ENCODE results near the gene VWA8. TPM values are rescaled to one million over a fixed set of nuclear protein-coding genes. Genes with fewer than 3 reads are reported as not detected.
"Not testable (repeated sequence)": the region's sequence is repeated elsewhere in the genome, so short reads cannot be mapped to it uniquely, and the experiment has no call there.

The VWA8 gene
- total RNA-seq, 2 experiments from 2014 or later: 21.7 to 26.2 TPM

GRCh38 chr13:41823476-41823875 lies 137.4 kb downstream of the VWA8 start:
- Mint-ChIP-seq H3K9me3 (ENCODE audit: low read depth) (no peaks in the 10 kb centered on the region), H3K27me3 (no peaks in the 10 kb centered on the region)
- DNase-seq: no peak

GRCh38 chr13:41822560-41822959 lies 138.3 kb downstream of the VWA8 start:
- no peak for ATAC-seq
- no peak overlapping the region for H3K4me3 Mint-ChIP-seq
- POLR2A ChIA-PET: no interaction called here
- H3K27me3 Mint-ChIP-seq: no peaks in the 10 kb centered on the region
- H3K9me3 Mint-ChIP-seq (ENCODE audit: low read depth): no peaks in the 10 kb centered on the region
- peaks cover 31% of the 10 kb centered on the region for H3K36me3 Mint-ChIP-seq (ENCODE audit: low read depth)
- H3K4me1 Mint-ChIP-seq: no peaks in the 10 kb centered on the region
- CTCF ChIA-PET: interaction anchor here (0.5 to 0.7 kb wide), 2 partner anchors 16 to 795 kb away, joined by 3 read pairs; no protein-coding TSS in a partner anchor
- H3K27ac Mint-ChIP-seq: no peak overlapping the region
- no peak for DNase-seq
- intact Hi-C loops (cut with DNase I, micrococcal nuclease): no loop called here

More at GRCh38 chr13:41823476-41823875, 137.4 kb downstream of the VWA8 start:
- ChIA-PET CTCF (interaction anchor here (0.6 kb wide), 1 partner anchor 447 kb away, joined by 3 read pairs; no protein-coding TSS in a partner anchor), POLR2A (no interaction called here)
- intact Hi-C loops (cut with DNase I, micrococcal nuclease): no loop called here
- ATAC-seq: no peak
- Mint-ChIP-seq H3K27ac (no peak overlapping the region), H3K4me1 (no peaks in the 10 kb centered on the region), H3K36me3 (ENCODE audit: low read depth) (peaks cover 29% of the 10 kb centered on the region), H3K4me3 (no peak overlapping the region)

GRCh38 chr13:41821238-41821594 lies 139.7 kb downstream of the VWA8 start:
- intact Hi-C loops (cut with DNase I, micrococcal nuclease): no loop called here
- CTCF ChIA-PET: interaction anchor here (0.5 to 1.1 kb wide), 2 partner anchors 146 to 310 kb away, joined by 3 read pairs; no protein-coding TSS in a partner anchor

GRCh38 chr13:41820581-41821237 lies 140.2 kb downstream of the VWA8 start:
- ATAC-seq (no peak), DNase-seq (no peak)
- ChIA-PET CTCF (interaction anchor here (0.5 to 1.1 kb wide), 2 partner anchors 146 to 311 kb away, joined by 3 read pairs; no protein-coding TSS in a partner anchor), POLR2A (no interaction called here)
- Mint-ChIP-seq H3K27me3 (no peaks in the 10 kb centered on the region), H3K4me1 (no peaks in the 10 kb centered on the region), H3K27ac (no peak overlapping the region), H3K9me3 (ENCODE audit: low read depth) (no peaks in the 10 kb centered on the region), H3K36me3 (ENCODE audit: low read depth) (peaks cover 38% of the 10 kb centered on the region), H3K4me3 (no peak overlapping the region)
- intact Hi-C loops (cut with DNase I, micrococcal nuclease): no loop called here

More at GRCh38 chr13:41821238-41821594, 139.7 kb downstream of the VWA8 start:
- no peak overlapping the region for H3K27ac Mint-ChIP-seq
- H3K36me3 Mint-ChIP-seq (ENCODE audit: low read depth): peaks cover 33% of the 10 kb centered on the region
- H3K4me3 Mint-ChIP-seq: no peak overlapping the region
- DNase-seq (no peak), ATAC-seq (no peak)
- no peaks in the 10 kb centered on the region for H3K27me3 Mint-ChIP-seq
- POLR2A ChIA-PET: no interaction called here
- no peaks in the 10 kb centered on the region for H3K4me1 Mint-ChIP-seq
- H3K9me3 Mint-ChIP-seq (ENCODE audit: low read depth): no peaks in the 10 kb centered on the region

GRCh38 chr13:41816057-41816456 lies 144.9 kb downstream of the VWA8 start:
- H3K4me3 Mint-ChIP-seq: no peak overlapping the region
- no peak for DNase-seq
- no peaks in the 10 kb centered on the region for H3K27me3 Mint-ChIP-seq
- POLR2A ChIA-PET: no interaction called here
- no peaks in the 10 kb centered on the region for H3K9me3 Mint-ChIP-seq (ENCODE audit: low read depth)
- CTCF ChIA-PET: interaction anchor here (1.6 kb wide), 1 partner anchor 10 kb away, joined by 5 read pairs; no protein-coding TSS in a partner anchor
- H3K27ac Mint-ChIP-seq: no peak overlapping the region
- intact Hi-C loops (cut with DNase I, micrococcal nuclease): no loop called here
- peaks cover 42% of the 10 kb centered on the region for H3K36me3 Mint-ChIP-seq (ENCODE audit: low read depth)
- peaks cover 7% of the 10 kb centered on the region for H3K4me1 Mint-ChIP-seq
- no peak for ATAC-seq

GRCh38 chr13:41813426-41813825 lies 147.5 kb downstream of the VWA8 start:
- DNase-seq (no peak), ATAC-seq (no peak)
- Mint-ChIP-seq H3K4me3 (no peak overlapping the region), H3K9me3 (ENCODE audit: low read depth) (no peaks in the 10 kb centered on the region), H3K27me3 (no peaks in the 10 kb centered on the region), H3K36me3 (ENCODE audit: low read depth) (peaks cover 42% of the 10 kb centered on the region), H3K27ac (no peak overlapping the region), H3K4me1 (peaks cover 7% of the 10 kb centered on the region)
- intact Hi-C loops (cut with DNase I, micrococcal nuclease): no loop called here
- ChIA-PET CTCF (interaction anchor here (1.6 to 2.6 kb wide), 2 partner anchors 80 to 145 kb away, joined by 3 to 10 read pairs; no protein-coding TSS in a partner anchor), POLR2A (no interaction called here)

GRCh38 chr13:41812851-41813250 lies 148.1 kb downstream of the VWA8 start:
- intact Hi-C loops (cut with DNase I, micrococcal nuclease): no loop called here
- POLR2A ChIA-PET: no interaction called here
- H3K27me3 Mint-ChIP-seq: no peaks in the 10 kb centered on the region
- no peak for DNase-seq
- ATAC-seq: peak; percentile 19
- H3K4me3 Mint-ChIP-seq: no peak overlapping the region
- no peak overlapping the region for H3K27ac Mint-ChIP-seq
- peaks cover 45% of the 10 kb centered on the region for H3K36me3 Mint-ChIP-seq (ENCODE audit: low read depth)
- H3K9me3 Mint-ChIP-seq (ENCODE audit: low read depth): no peaks in the 10 kb centered on the region
- peaks cover 7% of the 10 kb centered on the region for H3K4me1 Mint-ChIP-seq
- CTCF ChIA-PET: interaction anchor here (1.6 to 2.6 kb wide), 2 partner anchors 80 to 145 kb away, joined by 3 to 10 read pairs; no protein-coding TSS in a partner anchor

GRCh38 chr13:41812237-41812636 lies 148.7 kb downstream of the VWA8 start:
- H3K27ac Mint-ChIP-seq: no peak overlapping the region

GRCh38 chr13:41811588-41812021 lies 149.3 kb downstream of the VWA8 start:
- intact Hi-C loops (cut with DNase I, micrococcal nuclease): no loop called here
- DNase-seq (no peak), ATAC-seq (no peak)
- ChIA-PET POLR2A (no interaction called here), CTCF (no interaction called here)
- H3K9me3 Mint-ChIP-seq (ENCODE audit: low read depth): no peaks in the 10 kb centered on the region
- peaks cover 52% of the 10 kb centered on the region for H3K36me3 Mint-ChIP-seq (ENCODE audit: low read depth)
- peaks cover 7% of the 10 kb centered on the region for H3K4me1 Mint-ChIP-seq
- H3K4me3 Mint-ChIP-seq: no peak overlapping the region
- no peaks in the 10 kb centered on the region for H3K27me3 Mint-ChIP-seq
- H3K27ac Mint-ChIP-seq: no peak overlapping the region

More at GRCh38 chr13:41812237-41812636, 148.7 kb downstream of the VWA8 start:
- ATAC-seq: no peak
- ChIA-PET POLR2A (no interaction called here), CTCF (interaction anchor here (1.6 kb wide), 1 partner anchor 79 kb away, joined by 3 read pairs; no protein-coding TSS in a partner anchor)
- Mint-ChIP-seq H3K27me3 (no peaks in the 10 kb centered on the region), H3K9me3 (ENCODE audit: low read depth) (no peaks in the 10 kb centered on the region), H3K36me3 (ENCODE audit: low read depth) (peaks cover 46% of the 10 kb centered on the region), H3K4me3 (no peak overlapping the region), H3K4me1 (peaks cover 7% of the 10 kb centered on the region)
- no peak for DNase-seq
- intact Hi-C loops (cut with DNase I, micrococcal nuclease): no loop called here

GRCh38 chr13:41809962-41810361 lies 150.9 kb downstream of the VWA8 start:
- peaks cover 7% of the 10 kb centered on the region for H3K4me1 Mint-ChIP-seq
- CTCF ChIA-PET: no interaction called here
- H3K36me3 Mint-ChIP-seq (ENCODE audit: low read depth): peaks cover 52% of the 10 kb centered on the region
- POLR2A ChIA-PET: no interaction called here
- no peak overlapping the region for H3K4me3 Mint-ChIP-seq
- no peak for ATAC-seq
- intact Hi-C loops (cut with DNase I, micrococcal nuclease): no loop called here
- no peak overlapping the region for H3K27ac Mint-ChIP-seq
- DNase-seq: no peak
- peaks cover 3% of the 10 kb centered on the region for H3K9me3 Mint-ChIP-seq (ENCODE audit: low read depth)
- no peaks in the 10 kb centered on the region for H3K27me3 Mint-ChIP-seq

- Mint-ChIP-seq H3K36me3 (ENCODE audit: low read depth) (peaks cover 64% of the 10 kb centered on the region), H3K27ac (peak overlapping the region; percentile 21), H3K9me3 (ENCODE audit: low read depth) (peaks cover 17% of the 10 kb centered on the region), H3K4me1 (peaks cover 23% of the 10 kb centered on the region)
- peak; percentile 19 for ATAC-seq
- H3K4me3 Mint-ChIP-seq; CTCF ChIA-PET; intact Hi-C loops (cut with DNase I, micrococcal nuclease); H3K27me3 Mint-ChIP-seq: not testable (repeated sequence)
- peak; percentile 44 for DNase-seq
- POLR2A ChIA-PET: interaction anchor here (0.6 kb wide), 1 partner anchor 342 kb away, joined by 3 read pairs; no protein-coding TSS in a partner anchor
Observed at GRCh38 chr13:41803445-41803735, 157.5 kb downstream of the VWA8 start.

GRCh38 chr13:41802684-41803444 lies 158.0 kb downstream of the VWA8 start:
- peaks cover 23% of the 10 kb centered on the region for H3K4me1 Mint-ChIP-seq
- CTCF ChIA-PET: no interaction called here
- no peak for DNase-seq
- H3K27ac Mint-ChIP-seq: no peak overlapping the region
- POLR2A ChIA-PET: no interaction called here
- peaks cover 60% of the 10 kb centered on the region for H3K36me3 Mint-ChIP-seq (ENCODE audit: low read depth)
- peak; percentile 39 for ATAC-seq
- H3K9me3 Mint-ChIP-seq (ENCODE audit: low read depth): peaks cover 17% of the 10 kb centered on the region
- intact Hi-C loops (cut with DNase I, micrococcal nuclease): no loop called here
- H3K4me3 Mint-ChIP-seq: no peak overlapping the region
- no peaks in the 10 kb centered on the region for H3K27me3 Mint-ChIP-seq
